ENCODE data around the gene HMGCR.
"Not testable (repeated sequence)": the region's sequence is repeated elsewhere in the genome, so short reads cannot be mapped to it uniquely, and the experiment has no call there.

HMGCR gene

GRCh38 chr5:75331095-75332090, 5.6 kb upstream of the HMGCR start:
- no peak for TF ChIP-seq CTCF (IDR thresholded peaks at IDR 0.05; ENCODE audit: insufficient read depth, low read length, missing control alignments)
- H3K4me3 ChIP-seq (ENCODE audit: low read depth, low read length) = no peak overlapping the region
- ChIA-PET POLR2A (no interaction called here), CTCF (interaction anchor here (0.7 to 2.1 kb wide), 3 partner anchors 10 to 95 kb away, joined by 3 to 12 read pairs (median 4); no protein-coding TSS in a partner anchor)
- DNase-seq (ENCODE audit: low read depth, low spot score) = no peak

GRCh38 chr5:75333759-75334158, 3.3 kb upstream of the HMGCR start:
- H3K4me3 ChIP-seq (ENCODE audit: low read depth, low read length); POLR2A ChIA-PET; DNase-seq (ENCODE audit: low read depth, low spot score): not testable (repeated sequence)
- CTCF ChIA-PET = interaction anchor here (1.2 kb wide), 1 partner anchor 14 kb away, joined by 3 read pairs; no protein-coding TSS in a partner anchor

- DNase-seq (ENCODE audit: low read depth, low spot score); H3K4me3 ChIP-seq (ENCODE audit: low read depth, low read length); POLR2A ChIA-PET: not testable (repeated sequence)
- CTCF ChIA-PET = interaction anchor here (1.0 to 1.2 kb wide), 2 partner anchors 15 to 284 kb away, joined by 3 to 4 read pairs; no protein-coding TSS in a partner anchor
These were observed 2.6 kb upstream of the HMGCR start for GRCh38 chr5:75334413-75334812.

- CTCF ChIA-PET = no interaction called here
- TF ChIP-seq CTCF (IDR thresholded peaks at IDR 0.05; ENCODE audit: insufficient read depth, low read length, missing control alignments) = no peak
- H3K4me3 ChIP-seq (ENCODE audit: low read depth, low read length) = no peak overlapping the region
- POLR2A ChIA-PET = no interaction called here
- no peak for DNase-seq (ENCODE audit: low read depth, low spot score)
These were observed 1.5 kb upstream of the HMGCR start for GRCh38 chr5:75335486-75335885.

- CTCF ChIA-PET = interaction anchor here (1.0 to 1.4 kb wide), 9 partner anchors 13 to 401 kb away, joined by 3 to 11 read pairs (median 4); partner anchors contain the start of gene ANKRD31
- peak overlapping the region; percentile 91 for H3K4me3 ChIP-seq (ENCODE audit: low read depth, low read length)
- peak; percentile 46 for TF ChIP-seq CTCF (IDR thresholded peaks at IDR 0.05; ENCODE audit: insufficient read depth, low read length, missing control alignments)
- POLR2A ChIA-PET = interaction anchor here (0.9 to 1.7 kb wide), 5 partner anchors 10 to 381 kb away, joined by 3 to 9 read pairs (median 4); partner anchors contain the start of genes ANKRD31 and POC5
- peak; percentile 59 for DNase-seq (ENCODE audit: low read depth, low spot score)
These were observed 937 bp upstream of the HMGCR start for GRCh38 chr5:75335952-75336614.

GRCh38 chr5:75337366-75338021, 474 bp downstream of the HMGCR start:
- DNase-seq (ENCODE audit: low read depth, low spot score) = no peak
- peak overlapping the region; percentile 92 for H3K4me3 ChIP-seq (ENCODE audit: low read depth, low read length)
- TF ChIP-seq CTCF (IDR thresholded peaks at IDR 0.05; ENCODE audit: insufficient read depth, low read length, missing control alignments) = no peak
- ChIA-PET POLR2A (interaction anchor here (0.6 to 1.7 kb wide), 9 partner anchors 11 to 380 kb away, joined by 3 to 9 read pairs (median 3); partner anchors contain the start of genes ANKRD31 and POC5), CTCF (interaction anchor here (0.6 to 1.4 kb wide), 12 partner anchors 14 to 412 kb away, joined by 3 to 11 read pairs (median 3); partner anchors contain the start of gene ANKRD31)
